SK-N-SH (cell line): Measurements from ENCODE around the gene FBXO7. TPM values are rescaled to one million over a fixed set of nuclear protein-coding genes. Genes with fewer than 3 reads are reported as not detected.

Experiments used
- CTCF ChIA-PET: fragments of 300-600, 350-600 bp; formaldehyde crosslinking; extraction: SDS; loops from one replicate; lab custom pipeline; 2021; lab: Yijun Ruan, JAX
- POLR2A ChIA-PET: fragments of 350-600 bp; sonication (Branson Sonifier 250); formaldehyde crosslinking; extraction: SDS; loops from one replicate; lab custom pipeline; 2020; ENCODE audit warnings: antibody characterized with exemption, inconsistent platforms; lab: Yijun Ruan, JAX
- DNase-seq: peaks from one replicate; pipeline ENCODE4 v3.0.0; 2012
- H2AFZ ChIP-seq: fragments of 200-600 bp; sonication (generic); 2 replicates; pipeline ENCODE4 v1.8.1; 2016; ENCODE audit warnings: antibody characterized with exemption, mild to moderate bottlenecking, low read depth
- H3F3A ChIP-seq: fragments of 200-600 bp; sonication (generic); replicated peaks from 2 replicates; pipeline ENCODE3; 2016; ENCODE audit warnings: antibody characterized with exemption, mild to moderate bottlenecking; ENCODE audit not compliant: insufficient read depth
- H3K27ac ChIP-seq, 2 experiments: fragments of 200-500 bp in 1 of 2; fragments of 200-600 bp in 1 of 2; sonication (Bioruptor generic) in 1 of 2; sonication (generic), shearing (Covaris generic) in 1 of 2; 2 replicates each; pipeline versions ENCODE4 v1.5.1 to v1.6.1; 2014 to 2016; ENCODE audit warnings: low read depth in 2 of 2, inconsistent platforms in 1 of 2, low read length in 1 of 2, mild to moderate bottlenecking in 1 of 2, mixed read lengths in 1 of 2
- H3K27me3 ChIP-seq: fragments of 200-600 bp; sonication (generic), shearing (Covaris generic); 2 replicates; pipeline ENCODE4 v1.6.1; 2016; ENCODE audit warnings: mixed run types; ENCODE audit not compliant: insufficient read depth
- H3K36me3 ChIP-seq, 2 experiments: fragments of 200-500 bp in 1 of 2; fragments of 200-600 bp in 1 of 2; sonication (Bioruptor generic) in 1 of 2; sonication (generic) in 1 of 2; replicated peaks in 1 of 2; 2 replicates each; pipeline versions ENCODE3 to v1.5.1; 2014 to 2016; ENCODE audit warnings: low read length in 1 of 2, mild to moderate bottlenecking in 1 of 2; ENCODE audit not compliant: insufficient read depth in 2 of 2, control insufficient read depth in 1 of 2
- H3K4me1 ChIP-seq, 2 experiments: fragments of 200-500 bp in 1 of 2; fragments of 200-600 bp in 1 of 2; sonication (Bioruptor generic) in 1 of 2; sonication (generic), shearing (Covaris generic) in 1 of 2; 2 replicates each; pipeline versions ENCODE4 v1.5.1 to v1.6.1; 2014 to 2016; ENCODE audit warnings: low read depth in 1 of 2, low read length in 1 of 2, mixed run types in 1 of 2; ENCODE audit not compliant: insufficient read depth in 2 of 2, control insufficient read depth in 1 of 2
- H3K4me2 ChIP-seq: fragments of 200-600 bp; sonication (generic), shearing (Covaris generic); 2 replicates; pipeline ENCODE4 v1.6.1; 2017; ENCODE audit warnings: mixed run types
- H3K4me3 ChIP-seq, 2 experiments: fragments of 200-500 bp in 1 of 2; fragments of 200-600 bp in 1 of 2; sonication (Bioruptor generic) in 1 of 2; sonication (generic), shearing (Covaris generic) in 1 of 2; 2 replicates each; pipeline versions ENCODE4 v1.5.1 to v1.8.1; 2014 to 2016; ENCODE audit warnings: low read depth in 2 of 2, inconsistent platforms in 1 of 2, low read length in 1 of 2, mild to moderate bottlenecking in 1 of 2, mixed read lengths in 1 of 2, moderate library complexity in 1 of 2
- H3K79me2 ChIP-seq: fragments of 200-600 bp; sonication (generic); 2 replicates; pipeline ENCODE4 v1.8.1; 2017; ENCODE audit warnings: mild to moderate bottlenecking; ENCODE audit not compliant: insufficient read depth
- H3K9ac ChIP-seq: fragments of 200-600 bp; sonication (generic); 2 replicates; pipeline ENCODE4 v1.6.1; 2017; ENCODE audit warnings: mixed run types
- H3K9me2 ChIP-seq: fragments of 200-600 bp; sonication (generic); 2 replicates; pipeline ENCODE4 v1.6.1; 2017; ENCODE audit warnings: mixed run types
- H3K9me3 ChIP-seq: fragments of 200-600 bp; sonication (generic); 2 replicates; pipeline ENCODE4 v1.6.1; 2017; ENCODE audit warnings: mixed run types, mild to moderate bottlenecking, moderate library complexity
- H4K20me1 ChIP-seq: fragments of 200-600 bp; sonication (generic); 2 replicates; pipeline ENCODE4 v1.6.1; 2017; ENCODE audit warnings: mild to moderate bottlenecking, mixed run types; ENCODE audit not compliant: insufficient read depth
- CHD2 ChIP-seq: fragments of 150-350 bp; IDR thresholded peaks from 2 replicates; pipeline ENCODE4 v1.6.1; 2018; ENCODE audit warnings: low read length; ENCODE audit not compliant: partially characterized antibody
- FOXM1 ChIP-seq: IDR thresholded peaks from 2 replicates; pipeline ENCODE4 v1.4.0; 2012; ENCODE audit warnings: low read depth, mild to moderate bottlenecking
- JUND ChIP-seq: IDR thresholded peaks from 2 replicates; pipeline ENCODE4 v1.4.0; 2012
- MAX ChIP-seq: IDR thresholded peaks from 2 replicates; pipeline ENCODE4 v1.4.0; 2012; ENCODE audit warnings: low read depth
- MEF2A ChIP-seq: IDR thresholded peaks from 2 replicates; pipeline ENCODE4 v1.4.0; 2012; ENCODE audit warnings: low read depth, borderline replicate concordance
- MXI1 ChIP-seq: IDR thresholded peaks from 2 replicates; pipeline ENCODE4 v1.6.1; 2012; ENCODE audit warnings: mild to moderate bottlenecking, low read depth, low read length, improper control_type of control experiment
- NFIC ChIP-seq: IDR thresholded peaks from 2 replicates; pipeline ENCODE4 v1.4.0; 2012; ENCODE audit warnings: borderline replicate concordance
- NRF1 ChIP-seq: IDR thresholded peaks from 2 replicates; pipeline ENCODE4 v1.6.1; 2012; ENCODE audit warnings: low read depth, mild to moderate bottlenecking, low read length
- RCOR1 ChIP-seq: fragments of 150-350 bp; IDR thresholded peaks from 2 replicates; pipeline ENCODE4 v1.6.1; 2017; ENCODE audit warnings: antibody characterized with exemption, low read length
- REST ChIP-seq: IDR thresholded peaks from 2 replicates; pipeline ENCODE4 v1.6.1; 2012; ENCODE audit warnings: mild to moderate bottlenecking, low read depth, low read length, moderate library complexity
- SIN3A ChIP-seq: IDR thresholded peaks from 2 replicates; pipeline ENCODE4 v1.6.1; 2012; ENCODE audit warnings: low read depth, mild to moderate bottlenecking, low read length, moderate library complexity, borderline replicate concordance
- TEAD4 ChIP-seq: IDR thresholded peaks from 2 replicates; pipeline ENCODE4 v1.4.0; 2012; ENCODE audit warnings: mild to moderate bottlenecking, borderline replicate concordance; ENCODE audit not compliant: insufficient read depth
- YY1 ChIP-seq: IDR thresholded peaks from 2 replicates; pipeline ENCODE4 v1.4.0; 2012; ENCODE audit warnings: low read depth, mild to moderate bottlenecking
- WGBS: methylation state at CpG from one replicate; pipeline ENCODE4 v1.1.6; 2017; ENCODE audit warnings: low lambda C conversion rate; 5-methylcytosine and 5-hydroxymethylcytosine counted together
- polyA plus RNA-seq, 3 experiments: library from polyadenylated mRNA; depleted of rRNA; stranded (reverse); fragments of >200 nt; gene quantifications; 2 replicates each; pipeline ENCODE4 v1.2.3, GENCODE V29; 2012
- TF ChIP-seq, protein P1 (sequence below): IDR thresholded peaks from 2 replicates; pipeline ENCODE4; 2012
- TF ChIP-seq, protein P2 (sequence below): IDR thresholded peaks from 2 replicates; pipeline ENCODE4 v1.4.0; 2012; ENCODE audit warnings: low read depth, borderline replicate concordance

The FBXO7 gene
- polyA plus RNA-seq, 1 of the 3 experiments (the other 2 are of a cell fraction) = 77.3 TPM

GRCh38 chr22:32499666-32500065 lies 25.1 kb downstream of the FBXO7 start (continued):
- no peak for TF ChIP-seq MAX

GRCh38 chr22:32501836-32502752 lies 27.5 kb downstream of the FBXO7 start:
- TF ChIP-seq SIN3A = no peak
- TF ChIP-seq MAX = no peak
- TF ChIP-seq NFIC = no peak
- TF ChIP-seq REST = no peak
- no peak for TF ChIP-seq JUND
- no peak for TF ChIP-seq TEAD4
- no peaks in the 10 kb centered on the region for H3F3A ChIP-seq
- POLR2A ChIA-PET = no interaction called here
- DNase-seq = no peak
- H2AFZ ChIP-seq = no peak overlapping the region
- H3K4me3 ChIP-seq = no peak overlapping the region
- WGBS = 86% methylated on average over 9 of the region's 9 CpGs
- H3K9ac ChIP-seq = no peak overlapping the region
- H3K36me3 ChIP-seq = peaks cover 21 to 24% of the 10 kb centered on the region in 2 experiments
- no peaks in the 10 kb centered on the region for H3K9me3 ChIP-seq
- H4K20me1 ChIP-seq = no peaks in the 10 kb centered on the region
- no peak overlapping the region for H3K4me2 ChIP-seq
- no peaks in the 10 kb centered on the region; a peak in 1 of 4 replicates for H3K4me1 ChIP-seq
- no peaks in the 10 kb centered on the region for H3K79me2 ChIP-seq
- no peaks in the 10 kb centered on the region for H3K27me3 ChIP-seq
- H3K27ac ChIP-seq = no peak overlapping the region
- no peaks in the 10 kb centered on the region for H3K9me2 ChIP-seq
- CTCF ChIA-PET = interaction anchor here (4.1 kb wide), 1 partner anchor 27 kb away, joined by 12 read pairs; no protein-coding TSS in a partner anchor

GRCh38 chr22:32509045-32509444 lies 34.4 kb downstream of the FBXO7 start:
- no peaks in the 10 kb centered on the region for H3K36me3 ChIP-seq
- H3K9me2 ChIP-seq = no peaks in the 10 kb centered on the region
- H3K79me2 ChIP-seq = no peaks in the 10 kb centered on the region
- no peaks in the 10 kb centered on the region for H3K27me3 ChIP-seq
- H3K4me1 ChIP-seq = no peaks in the 10 kb centered on the region; a peak in 1 of 4 replicates
- H3K4me2 ChIP-seq = no peak overlapping the region
- POLR2A ChIA-PET = no interaction called here
- no peak overlapping the region for H3K27ac ChIP-seq
- H3K9me3 ChIP-seq = no peaks in the 10 kb centered on the region
- no peak overlapping the region for H2AFZ ChIP-seq
- no peak for TF ChIP-seq RCOR1
- no peak for TF ChIP-seq CHD2
- TF ChIP-seq SIN3A = no peak
- no peak for TF ChIP-seq MAX
- TF ChIP-seq MXI1 = no peak
- TF ChIP-seq JUND = no peak
- no peak for TF ChIP-seq NRF1
- TF ChIP-seq FOXM1 = no peak
- TF ChIP-seq, protein P1, sequence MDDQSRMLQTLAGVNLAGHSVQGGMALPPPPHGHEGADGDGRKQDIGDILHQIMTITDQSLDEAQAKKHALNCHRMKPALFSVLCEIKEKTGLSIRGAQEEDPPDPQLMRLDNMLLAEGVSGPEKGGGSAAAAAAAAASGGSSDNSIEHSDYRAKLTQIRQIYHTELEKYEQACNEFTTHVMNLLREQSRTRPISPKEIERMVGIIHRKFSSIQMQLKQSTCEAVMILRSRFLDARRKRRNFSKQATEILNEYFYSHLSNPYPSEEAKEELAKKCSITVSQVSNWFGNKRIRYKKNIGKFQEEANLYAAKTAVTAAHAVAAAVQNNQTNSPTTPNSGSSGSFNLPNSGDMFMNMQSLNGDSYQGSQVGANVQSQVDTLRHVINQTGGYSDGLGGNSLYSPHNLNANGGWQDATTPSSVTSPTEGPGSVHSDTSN = no peak
- TF ChIP-seq NFIC = no peak
- no peak for TF ChIP-seq MEF2A
- TF ChIP-seq YY1 = no peak
- TF ChIP-seq, protein P2, sequence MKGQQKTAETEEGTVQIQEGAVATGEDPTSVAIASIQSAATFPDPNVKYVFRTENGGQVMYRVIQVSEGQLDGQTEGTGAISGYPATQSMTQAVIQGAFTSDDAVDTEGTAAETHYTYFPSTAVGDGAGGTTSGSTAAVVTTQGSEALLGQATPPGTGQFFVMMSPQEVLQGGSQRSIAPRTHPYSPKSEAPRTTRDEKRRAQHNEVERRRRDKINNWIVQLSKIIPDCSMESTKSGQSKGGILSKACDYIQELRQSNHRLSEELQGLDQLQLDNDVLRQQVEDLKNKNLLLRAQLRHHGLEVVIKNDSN = no peak
- TF ChIP-seq, all 33 proteins: peak for 0
- no peak for DNase-seq
- 96% methylated on average over 7 of the region's 7 CpGs for whole genome bisulfite sequencing
- Histone ChIP-seq H3K4me3 (no peak overlapping the region), H4K20me1 (no peaks in the 10 kb centered on the region), H3F3A (no peaks in the 10 kb centered on the region), H3K9ac (no peak overlapping the region)
- CTCF ChIA-PET = interaction anchor here (1.5 to 2.3 kb wide), 2 partner anchors 20 to 483 kb away, joined by 3 to 6 read pairs; no protein-coding TSS in a partner anchor
